CD14-positive monocyte (primary cell): ENCODE results near the gene LAMC3. TPM values are rescaled to one million over a fixed set of nuclear protein-coding genes. Genes with fewer than 3 reads are reported as not detected.

Source experiments
- DNase-seq, 3 donors: peaks; one replicate each; pipeline ENCODE4 v3.0.0-alpha.2; 2011 to 2022
- H2AFZ ChIP-seq: 2 replicates; pipeline ENCODE4 v1.6.0; 2012; ENCODE audit warnings: mild to moderate bottlenecking, low read depth, low read length, inconsistent platforms; ENCODE audit not compliant: insufficient read depth, poor library complexity, severe bottlenecking
- H3K27ac ChIP-seq, 2 donors: 1 replicate in 1 of 2; 2 replicates in 1 of 2; pipeline ENCODE4 v1.5.1; 2012 to 2013; ENCODE audit warnings: low read length in 2 of 2, control low read depth in 1 of 2, inconsistent platforms in 1 of 2, low read depth in 1 of 2, mild to moderate bottlenecking in 1 of 2
- H3K27me3 ChIP-seq, 2 donors: one replicate each; pipeline versions ENCODE4 v1.6.0 to v1.6.1; 2011 to 2013; ENCODE audit warnings: low read length in 2 of 2; ENCODE audit not compliant: control insufficient read depth in 2 of 2, insufficient read depth in 2 of 2
- H3K36me3 ChIP-seq, 2 donors: replicated peaks in 1 of 2; 1 replicate in 1 of 2; 2 replicates in 1 of 2; pipeline versions ENCODE4 v1.5.1 to v1.6.1; 2012 to 2013; ENCODE audit warnings: low read length in 2 of 2, control low read depth in 1 of 2, inconsistent platforms in 1 of 2, mild to moderate bottlenecking in 1 of 2; ENCODE audit not compliant: insufficient read depth in 2 of 2, control insufficient read depth in 1 of 2
- H3K4me1 ChIP-seq, 2 donors: 1 replicate in 1 of 2; 2 replicates in 1 of 2; pipeline versions ENCODE4 v1.5.1 to v1.6.1; 2012 to 2013; ENCODE audit warnings: low read length in 2 of 2, control low read depth in 1 of 2, inconsistent platforms in 1 of 2, mild to moderate bottlenecking in 1 of 2, moderate library complexity in 1 of 2; ENCODE audit not compliant: insufficient read depth in 2 of 2, control insufficient read depth in 1 of 2
- H3K4me2 ChIP-seq: replicated peaks from 2 replicates; pipeline ENCODE3; 2012; ENCODE audit warnings: low read length, moderate library complexity, mild to moderate bottlenecking; ENCODE audit not compliant: poor library complexity, severe bottlenecking; ENCODE audit errors: extremely low read depth
- H3K4me3 ChIP-seq, 3 experiments: fragments of 200-600 bp in 1 of 3; sonication (generic) in 1 of 3; replicated peaks in 1 of 3; 1 replicate in 2 of 3; 2 replicates in 1 of 3; pipeline ENCODE4 v1.5.1; 2011 to 2013; ENCODE audit warnings: low read length in 3 of 3, mild to moderate bottlenecking in 3 of 3, control low read depth in 2 of 3, low read depth in 2 of 3, inconsistent platforms in 1 of 3, moderate library complexity in 1 of 3
- H3K79me2 ChIP-seq: 2 replicates; pipeline ENCODE4 v1.6.0; 2012; ENCODE audit warnings: mild to moderate bottlenecking, control low read depth, inconsistent platforms, low read length, moderate library complexity; ENCODE audit not compliant: insufficient read depth
- H3K9ac ChIP-seq: 2 replicates; pipeline ENCODE4 v1.6.0; 2017; ENCODE audit warnings: low read length, mild to moderate bottlenecking; ENCODE audit not compliant: insufficient read depth, poor library complexity, severe bottlenecking
- H3K9me3 ChIP-seq, 2 donors: replicated peaks in 1 of 2; 1 replicate in 1 of 2; 2 replicates in 1 of 2; pipeline versions ENCODE4 v1.5.1 to v1.6.1; 2012 to 2013; ENCODE audit warnings: low read length in 2 of 2, control low read depth in 1 of 2; ENCODE audit not compliant: control insufficient read depth in 1 of 2, insufficient read depth in 1 of 2
- H4K20me1 ChIP-seq: 2 replicates; pipeline ENCODE4 v1.6.0; 2012; ENCODE audit warnings: mild to moderate bottlenecking, low read length, control low read depth, moderate library complexity; ENCODE audit not compliant: insufficient read depth
- H3K27ac Mint-ChIP-seq, 7 donors: one replicate each; pipeline ENCODE4 v1.8.0; 2020; ENCODE audit warnings: mild to moderate bottlenecking in 7 of 7, mixed read lengths in 7 of 7, moderate library complexity in 6 of 7, inconsistent platforms in 2 of 7
- H3K27me3 Mint-ChIP-seq, 3 donors: one replicate each; pipeline ENCODE4 v1.8.0; 2021 to 2022; ENCODE audit warnings: low read depth in 3 of 3, mild to moderate bottlenecking in 3 of 3, mixed read lengths in 3 of 3, moderate library complexity in 3 of 3, inconsistent platforms in 1 of 3
- H3K36me3 Mint-ChIP-seq, 2 donors: one replicate each; pipeline ENCODE4 v1.8.0; 2020; ENCODE audit warnings: mixed read lengths in 2 of 2, inconsistent platforms in 1 of 2, mild to moderate bottlenecking in 1 of 2
- H3K4me1 Mint-ChIP-seq: one replicate; pipeline ENCODE4 v1.8.0; 2020; ENCODE audit warnings: mild to moderate bottlenecking, mixed read lengths
- H3K4me3 Mint-ChIP-seq, 2 donors: one replicate each; pipeline ENCODE4 v1.8.0; 2020; ENCODE audit warnings: mild to moderate bottlenecking in 2 of 2, mixed read lengths in 2 of 2, moderate library complexity in 1 of 2
- H3K9me3 Mint-ChIP-seq, 7 donors: one replicate each; pipeline ENCODE4 v1.8.0; 2020 to 2022; ENCODE audit warnings: mixed read lengths in 7 of 7, mild to moderate bottlenecking in 6 of 7, moderate library complexity in 6 of 7, inconsistent platforms in 2 of 7
- WGBS: methylation state at CpG from one replicate; pipeline ENCODE4 v1.1.5; 2013; ENCODE audit warnings: missing lambda C conversion rate; ENCODE audit not compliant: insufficient coverage; 5-methylcytosine and 5-hydroxymethylcytosine counted together
- intact Hi-C, 2 donors: fragments of 100-400 bp; cut with micrococcal nuclease; formaldehyde crosslinking; loops; one replicate each; pipeline versions ENCODE4 v1.15.0 to v1.15.1; 2023
- polyA plus RNA-seq, 3 donors: library from polyadenylated mRNA; depleted of rRNA in 1 of 3; unstranded in 2 of 3; stranded (reverse) in 1 of 3; fragments of 300-500 nt in 2 of 3; fragments of >200 nt in 1 of 3; fragmentation: Illumina TruSeq in 2 of 3; gene quantifications; 1 replicate in 2 of 3; 2 replicates in 1 of 3; pipeline ENCODE4 v1.2.3, GENCODE V29; 2012 to 2021
- TF ChIP-seq, protein P1 (sequence below): fragments of 200-600 bp; IDR thresholded peaks from one replicate; pipeline ENCODE4 v1.8.0; 2022; ENCODE audit warnings: antibody characterized with exemption, mild to moderate bottlenecking

Gene LAMC3
- polyA plus RNA-seq, 3 donors: 0.19 TPM; not detected in 2

DNA sequence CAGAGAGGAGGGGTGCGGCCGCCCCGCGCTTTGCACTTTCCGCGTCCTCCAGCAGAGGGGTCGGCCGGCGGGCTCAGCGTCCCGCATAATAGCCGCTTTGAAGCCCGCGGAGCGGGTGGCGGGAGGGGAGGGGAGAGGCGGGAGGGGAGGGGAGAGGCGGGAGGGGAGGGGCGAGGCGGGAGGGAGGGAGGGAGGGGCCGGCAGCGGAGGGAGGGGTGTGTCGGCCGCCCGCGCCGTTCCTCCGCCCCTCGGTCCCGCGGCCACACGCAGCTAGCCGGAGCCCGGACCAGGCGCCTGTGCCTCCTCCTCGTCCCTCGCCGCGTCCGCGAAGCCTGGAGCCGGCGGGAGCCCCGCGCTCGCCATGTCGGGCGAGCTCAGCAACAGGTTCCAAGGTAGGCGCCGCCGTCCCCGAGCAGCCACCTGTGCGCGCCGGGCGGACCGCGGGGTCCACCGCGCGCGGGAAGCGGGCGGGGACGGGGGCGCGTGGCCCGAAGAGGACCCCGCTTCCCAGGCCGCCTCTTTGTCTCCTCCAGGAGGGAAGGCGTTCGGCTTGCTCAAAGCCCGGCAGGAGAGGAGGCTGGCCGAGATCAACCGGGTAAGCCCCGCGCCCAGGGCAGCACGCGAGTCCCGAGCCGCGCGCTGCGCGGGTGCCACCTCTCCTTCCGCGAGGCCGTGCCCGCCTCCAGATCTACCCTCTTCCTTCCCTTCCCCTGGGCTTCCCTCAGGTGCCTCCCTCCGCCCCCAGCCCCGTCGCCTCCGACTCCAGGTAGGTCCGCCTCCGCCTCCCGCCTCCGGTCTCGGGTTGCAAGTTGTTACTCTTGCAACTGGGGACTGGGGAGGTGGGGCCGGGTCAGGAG, 87.5 kb downstream of the LAMC3 start, which contains the start of gene AIF1L:
TSS of gene AIF1L (plus strand) at position 263 of the 857 bp plus-strand sequence. CDS start at position 362, 99 bp downstream.
- no peak within 1 kb of the TSS for H3K9ac ChIP-seq
- no peak within 1 kb of the TSS for H3K27ac Mint-ChIP-seq
- H3K9me3 Mint-ChIP-seq: peaks cover 0 to 7% (median 0%) of the 10 kb centered on the region in 7 donors

More for the DNA sequence above, 87.5 kb downstream of the LAMC3 start, which contains the start of gene AIF1L:
- Histone ChIP-seq H3K36me3 (no peaks in the 10 kb centered on the region), H2AFZ (peak within 1 kb of the TSS; percentile 50), H3K4me3 (peak within 1 kb of the TSS in 1 of 3 experiments; percentile 56), H3K4me2 (peak within 1 kb of the TSS; percentile 56), H3K27me3 (peaks cover 10 to 37% of the 10 kb centered on the region in 2 donors), H3K27ac (no peak within 1 kb of the TSS), H3K4me1 (peaks cover 4 to 6% of the 10 kb centered on the region in 2 donors), H4K20me1 (no peaks in the 10 kb centered on the region), H3K79me2 (no peaks in the 10 kb centered on the region), H3K9me3 (peaks cover 0 to 5% of the 10 kb centered on the region in 2 donors)
- intact Hi-C loops: no loop called here
- Mint-ChIP-seq H3K4me1 (peaks cover 8% of the 10 kb centered on the region), H3K27me3 (peaks cover 34 to 44% (median 41%) of the 10 kb centered on the region in 3 donors), H3K36me3 (peaks cover 0 to 4% of the 10 kb centered on the region in 2 donors), H3K4me3 (peak within 1 kb of the TSS in 1 of 2 donors; percentile 83)
- DNase-seq: no peak
- under 1% methylated on average over 74 of the region's 99 CpGs for WGBS
- TF ChIP-seq, protein P1, sequence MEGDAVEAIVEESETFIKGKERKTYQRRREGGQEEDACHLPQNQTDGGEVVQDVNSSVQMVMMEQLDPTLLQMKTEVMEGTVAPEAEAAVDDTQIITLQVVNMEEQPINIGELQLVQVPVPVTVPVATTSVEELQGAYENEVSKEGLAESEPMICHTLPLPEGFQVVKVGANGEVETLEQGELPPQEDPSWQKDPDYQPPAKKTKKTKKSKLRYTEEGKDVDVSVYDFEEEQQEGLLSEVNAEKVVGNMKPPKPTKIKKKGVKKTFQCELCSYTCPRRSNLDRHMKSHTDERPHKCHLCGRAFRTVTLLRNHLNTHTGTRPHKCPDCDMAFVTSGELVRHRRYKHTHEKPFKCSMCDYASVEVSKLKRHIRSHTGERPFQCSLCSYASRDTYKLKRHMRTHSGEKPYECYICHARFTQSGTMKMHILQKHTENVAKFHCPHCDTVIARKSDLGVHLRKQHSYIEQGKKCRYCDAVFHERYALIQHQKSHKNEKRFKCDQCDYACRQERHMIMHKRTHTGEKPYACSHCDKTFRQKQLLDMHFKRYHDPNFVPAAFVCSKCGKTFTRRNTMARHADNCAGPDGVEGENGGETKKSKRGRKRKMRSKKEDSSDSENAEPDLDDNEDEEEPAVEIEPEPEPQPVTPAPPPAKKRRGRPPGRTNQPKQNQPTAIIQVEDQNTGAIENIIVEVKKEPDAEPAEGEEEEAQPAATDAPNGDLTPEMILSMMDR: no peak
